Measurements from ENCODE around the gene GMPPA.

Gene GMPPA

DNA sequence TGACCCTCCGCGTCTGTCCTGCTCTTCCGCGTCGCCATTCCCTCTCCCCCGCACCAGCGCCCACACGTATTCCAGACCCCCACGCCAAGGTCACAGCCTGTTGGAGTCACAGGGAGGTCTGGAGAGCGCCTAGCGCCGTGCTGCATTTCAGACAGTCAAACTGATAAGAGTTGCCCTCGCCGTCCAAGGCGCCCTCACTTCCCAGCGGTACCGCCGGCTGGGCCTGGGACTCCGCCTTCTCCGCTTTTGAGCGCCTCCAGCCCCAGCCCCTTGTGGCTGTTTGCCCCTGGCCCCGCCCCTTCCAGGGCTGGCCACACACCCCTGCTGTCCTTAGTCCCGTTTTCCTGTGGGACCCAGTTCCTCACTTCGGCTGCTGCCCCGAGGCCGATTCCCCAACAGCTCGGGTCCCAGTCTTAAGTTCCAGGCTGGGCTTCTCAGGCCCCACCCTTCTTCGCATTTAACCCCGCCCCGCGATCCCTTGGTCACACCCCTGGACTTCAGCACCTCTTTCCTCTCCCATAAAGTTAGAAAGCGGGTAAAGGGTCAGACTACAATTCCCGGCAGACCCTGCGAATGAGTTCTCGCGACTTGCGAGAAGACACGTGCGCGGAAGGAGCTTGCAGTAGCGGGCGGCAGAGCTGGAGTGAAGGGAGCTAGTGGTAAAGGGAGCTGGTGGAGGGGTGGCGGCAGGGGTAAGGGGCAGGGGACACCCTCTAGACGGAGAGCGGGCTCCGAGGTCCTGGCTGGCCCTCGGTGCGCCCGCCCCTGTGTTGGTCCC is at the start of gene GMPPA:
GMPPA (plus strand) TSS at position 612 of the 778 bp plus-strand sequence. CDS start 1,085 bp downstream, outside the sequence.
- DNase-seq (ENCODE audit: low read depth) = peak; percentile 79

DNA sequence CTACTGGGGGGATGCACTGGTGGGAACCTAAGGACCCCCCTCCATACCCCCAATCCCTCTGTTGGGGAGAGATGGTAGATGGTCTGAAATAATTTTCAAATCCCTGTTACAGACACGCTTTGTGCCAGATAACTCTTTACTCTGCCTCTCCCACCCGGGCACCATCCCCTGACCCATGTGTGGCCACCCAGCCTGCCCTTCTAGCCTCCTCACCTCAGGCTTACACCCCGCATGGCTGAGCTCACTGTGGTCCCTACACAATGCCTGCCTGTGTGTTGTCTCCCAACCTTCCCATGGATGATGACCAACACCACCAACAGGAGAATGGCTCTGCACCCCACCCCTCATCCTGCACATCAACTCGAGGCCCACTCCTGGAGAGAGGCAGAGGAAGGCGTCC is 49.1 kb upstream of the GMPPA start:
- DNase-seq (ENCODE audit: low read depth) = no peak

DNA sequence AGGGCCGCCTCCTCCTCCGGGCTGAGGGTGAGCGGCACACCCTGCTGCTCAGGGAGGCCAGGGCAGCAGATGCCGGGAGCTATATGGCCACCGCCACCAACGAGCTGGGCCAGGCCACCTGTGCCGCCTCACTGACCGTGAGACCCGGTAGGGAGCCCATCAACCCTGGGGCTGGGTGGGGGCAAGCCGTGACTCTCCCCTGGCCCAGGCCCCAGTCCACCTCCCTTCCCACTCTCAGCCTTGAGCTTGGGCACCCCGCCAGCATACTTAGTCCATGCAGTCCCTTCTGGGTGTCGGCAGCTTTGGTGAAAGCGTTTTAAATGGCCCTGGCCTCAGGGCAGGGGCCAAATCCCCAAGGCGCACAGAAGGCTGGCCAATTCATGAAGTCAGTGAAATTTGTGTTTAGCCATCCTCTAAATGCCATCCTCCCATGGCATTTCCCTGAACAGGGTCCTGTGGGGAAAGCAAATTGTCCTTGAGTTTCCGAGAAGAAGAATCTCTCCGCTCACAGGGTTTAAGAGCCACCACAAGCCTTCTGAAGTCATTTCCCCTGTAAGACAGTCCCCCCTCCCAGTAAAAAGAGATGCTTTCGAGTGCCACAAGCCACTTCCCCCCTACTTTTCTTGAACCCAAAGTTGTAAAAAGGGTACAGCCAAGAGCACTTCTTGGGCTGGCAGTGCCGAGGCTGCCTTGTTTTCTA is 46.9 kb upstream of the GMPPA start:
- no peak for DNase-seq (ENCODE audit: low read depth)

DNA sequence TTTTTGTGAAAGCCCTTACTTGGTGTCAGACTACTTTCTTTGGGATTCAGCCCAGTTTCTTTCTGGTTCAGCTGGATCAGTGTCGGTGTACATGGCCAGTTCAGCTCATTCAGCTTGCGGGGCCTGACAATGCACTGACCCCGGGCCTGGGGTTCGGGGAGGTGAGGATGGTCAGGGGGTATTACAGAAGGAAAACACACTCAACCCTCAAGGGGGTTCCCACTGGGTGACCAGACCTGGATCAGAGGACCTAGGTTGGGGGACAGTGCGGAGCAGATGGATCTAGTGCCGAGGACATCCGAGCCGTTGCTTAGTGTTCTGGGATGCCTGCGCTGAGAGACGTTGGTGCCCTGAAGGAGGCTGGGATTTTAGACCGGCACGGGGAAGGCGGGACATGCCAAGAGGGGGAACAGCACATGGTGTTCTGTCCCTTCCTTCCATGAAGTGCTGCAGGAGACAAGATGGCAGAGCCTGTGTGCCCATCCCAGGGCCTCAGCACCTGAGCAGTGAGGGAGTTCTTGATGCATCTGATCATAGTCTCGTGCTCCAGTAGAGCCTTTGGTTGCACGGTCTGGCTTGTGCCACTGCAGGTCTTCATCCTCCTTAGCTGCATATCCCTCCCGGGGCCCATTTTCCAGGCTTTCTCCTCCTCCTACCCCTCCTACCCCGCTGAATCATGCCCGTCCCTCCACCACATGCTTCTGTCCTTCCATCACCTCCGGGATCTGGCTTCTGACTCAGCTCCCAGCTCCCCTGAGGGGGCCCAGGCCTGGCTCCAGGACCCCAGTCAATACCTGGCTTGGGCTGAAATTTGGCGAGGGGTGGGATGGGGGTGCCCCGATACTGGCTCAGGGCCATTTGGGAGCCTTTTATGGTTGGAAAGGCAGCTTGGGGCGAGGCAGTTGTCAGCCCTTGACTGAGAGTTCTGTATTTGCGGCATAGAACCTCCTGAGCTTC is 46.1 kb upstream of the GMPPA start:
- no peak for DNase-seq (ENCODE audit: low read depth)

DNA sequence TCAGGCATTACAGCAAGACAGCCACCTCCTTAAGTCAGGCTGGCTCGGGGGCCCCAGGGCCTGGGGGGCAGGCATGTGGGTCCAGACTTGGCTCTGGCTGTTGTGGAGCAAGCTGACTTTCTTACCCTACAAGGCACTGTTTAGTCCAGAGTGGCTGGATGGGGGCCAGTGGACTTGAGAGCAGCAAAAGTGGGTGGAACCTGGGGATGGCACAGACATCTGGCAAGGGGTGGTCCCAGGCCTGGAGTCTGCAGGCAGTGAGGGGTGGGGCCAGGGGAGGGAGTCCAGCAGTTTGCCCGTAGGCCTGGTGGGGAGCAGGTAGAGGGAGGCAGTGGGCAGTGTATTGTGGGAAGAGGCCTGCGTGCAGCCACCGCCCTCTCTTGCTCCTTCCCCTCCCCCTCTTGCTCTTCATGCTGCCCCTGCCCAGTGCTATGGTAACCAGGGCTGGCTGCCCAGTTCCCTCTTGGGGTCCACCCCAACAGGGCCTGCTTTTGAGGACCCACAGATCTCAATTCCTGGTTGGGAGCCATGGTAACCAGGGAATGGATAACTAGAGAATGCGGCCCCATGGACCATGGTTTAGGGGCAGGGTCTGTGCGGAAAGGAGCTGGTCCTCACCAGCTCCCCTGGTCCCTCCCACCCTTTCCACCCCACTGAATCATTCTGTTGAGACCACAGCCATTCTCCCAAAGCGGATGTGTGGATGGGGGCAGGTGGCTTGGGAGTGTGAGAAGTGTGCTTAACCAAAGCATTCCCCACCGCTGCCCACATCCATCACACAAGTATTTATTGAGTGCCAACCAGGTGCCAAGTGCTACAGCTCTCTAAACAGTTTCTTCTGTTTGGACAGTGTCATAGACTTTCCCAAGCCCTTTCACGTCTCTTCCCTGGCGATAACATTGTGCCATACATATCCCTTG is 44.8 kb upstream of the GMPPA start:
- no peak for DNase-seq (ENCODE audit: low read depth)

DNA sequence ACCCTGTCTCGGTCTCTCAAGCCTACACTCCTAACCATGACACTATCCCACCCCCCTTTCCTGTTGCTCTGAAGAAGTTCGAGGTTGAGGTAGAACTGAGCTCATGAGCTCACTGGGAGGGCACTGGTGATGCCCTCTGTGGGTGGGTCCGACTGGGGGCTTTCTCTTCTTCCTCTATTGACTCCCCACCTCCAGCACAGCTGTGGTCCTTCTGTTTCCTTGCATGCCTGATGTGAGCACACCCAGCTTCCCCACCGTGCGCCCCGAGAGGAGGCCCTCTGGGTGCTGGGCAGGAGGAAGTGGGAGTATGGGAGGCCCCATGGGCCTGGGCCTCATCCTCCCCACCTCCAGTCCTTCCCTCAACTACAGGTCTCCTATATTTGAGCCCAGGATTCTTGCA is 43.1 kb upstream of the GMPPA start:
- DNase-seq (ENCODE audit: low read depth) = no peak

DNA sequence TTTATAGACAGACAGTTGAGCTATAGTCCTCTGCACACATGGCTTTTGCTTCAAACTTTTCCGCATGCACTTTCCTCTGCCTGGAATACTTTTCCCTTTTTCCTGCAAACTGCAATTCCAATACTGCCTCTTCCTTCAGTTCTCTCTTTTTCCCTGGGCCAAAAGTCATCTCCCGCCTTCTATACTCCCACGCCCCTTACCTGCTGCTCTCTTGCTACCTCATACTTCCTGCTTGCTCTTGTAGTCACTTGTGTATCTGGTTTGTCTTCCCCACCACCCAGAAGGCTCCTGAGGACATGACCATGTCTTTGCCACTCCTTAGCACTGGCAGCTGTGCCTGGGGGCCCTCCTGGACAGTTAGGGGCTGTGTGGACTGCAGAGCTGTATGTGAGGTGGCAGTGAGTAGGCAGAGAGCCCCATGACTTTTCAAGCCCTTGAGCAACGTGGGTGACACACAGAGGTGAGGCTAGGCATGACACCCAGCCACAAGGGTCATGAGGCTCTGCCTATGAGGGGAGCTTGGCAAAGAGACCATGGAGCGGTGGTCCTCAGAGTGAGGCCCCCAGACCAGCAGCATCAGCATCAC is 40.8 kb upstream of the GMPPA start:
- no peak for DNase-seq (ENCODE audit: low read depth)

DNA sequence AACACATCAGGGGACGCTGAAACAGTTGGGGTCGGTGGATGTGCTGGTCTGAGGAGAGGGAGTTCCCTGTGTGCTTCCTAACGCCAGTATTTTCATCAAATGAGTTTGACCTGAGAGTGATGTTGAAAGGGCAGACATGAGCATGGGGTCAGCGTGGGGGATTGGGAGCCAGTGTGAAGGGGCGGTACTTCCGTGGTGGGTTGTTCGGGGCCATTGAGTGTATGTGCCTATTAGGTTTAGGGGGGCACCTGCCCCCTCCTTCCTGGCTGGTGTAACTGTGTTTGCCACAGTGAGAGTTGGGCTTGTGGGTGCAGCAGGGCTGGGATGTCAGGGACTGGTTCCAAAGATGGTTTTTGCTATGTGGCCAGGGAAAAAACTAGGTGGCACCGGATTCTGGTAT is 39.7 kb upstream of the GMPPA start:
- no peak for DNase-seq (ENCODE audit: low read depth)

DNA sequence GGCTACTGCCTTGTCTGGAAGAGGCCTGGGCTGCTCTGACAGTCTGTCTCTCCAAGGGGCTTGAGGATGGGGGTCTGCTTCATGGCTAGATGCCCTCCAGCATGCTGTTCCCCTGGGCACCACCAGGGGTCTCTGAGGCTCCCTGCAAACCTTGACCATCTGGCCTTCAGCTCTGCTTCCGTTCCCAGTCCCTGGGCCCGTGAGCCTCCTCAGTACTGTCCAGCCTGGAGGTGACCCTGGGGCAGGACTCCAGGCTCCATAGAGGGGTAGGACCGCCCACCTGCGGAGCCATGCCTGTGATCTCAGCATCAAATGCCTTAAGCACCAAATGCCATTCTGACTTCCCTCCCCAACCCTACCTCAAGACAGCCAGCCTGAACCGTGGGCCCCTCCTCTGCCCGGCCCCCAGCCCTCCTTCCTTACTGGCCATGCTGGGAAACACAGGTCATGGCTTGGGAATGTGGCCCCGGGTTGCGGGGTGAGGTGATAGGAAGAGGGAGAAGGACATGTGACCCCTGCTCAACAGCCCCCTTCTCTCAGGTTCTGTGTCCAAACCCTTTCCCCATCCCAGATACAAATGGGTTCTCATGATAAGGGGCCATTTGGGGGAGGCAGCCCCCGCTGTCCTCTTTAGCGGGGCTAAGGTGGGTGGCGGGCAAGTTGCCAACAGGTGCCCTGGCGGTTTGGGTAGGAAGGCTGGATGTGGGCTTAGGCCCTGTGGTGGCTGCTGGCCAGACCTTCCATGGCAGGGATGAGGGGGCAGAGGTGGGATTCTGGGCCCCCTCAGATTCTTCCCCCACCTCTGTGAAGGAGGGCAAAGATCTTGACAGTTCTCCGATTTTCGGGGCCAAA is 39.0 kb upstream of the GMPPA start:
- peak; percentile 23 for DNase-seq (ENCODE audit: low read depth)

DNA sequence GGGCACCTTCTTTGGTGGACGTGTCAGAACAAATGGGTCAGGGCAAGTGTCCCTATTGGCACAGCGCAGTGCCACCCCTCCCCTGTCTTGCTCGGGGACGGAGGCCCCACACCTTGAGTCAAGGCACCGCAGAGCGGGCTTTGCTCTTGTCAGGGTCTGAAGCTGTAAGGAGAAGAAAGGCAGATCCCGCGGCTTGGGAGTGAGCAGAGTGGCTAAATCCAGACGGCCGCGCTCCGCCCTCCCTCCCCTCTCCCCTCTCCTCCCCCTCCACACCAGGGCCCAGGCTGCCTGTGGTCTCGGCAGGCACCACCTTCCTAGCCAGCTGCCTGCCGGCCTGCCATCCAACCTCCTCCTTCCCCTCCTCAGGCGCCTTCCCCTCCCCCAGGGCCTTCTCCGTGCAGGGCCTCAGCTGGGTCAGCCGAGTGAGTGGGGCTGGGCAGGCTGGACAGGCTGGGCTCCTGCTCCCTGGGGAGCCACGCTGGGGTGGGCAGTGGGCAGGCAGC is 38.2 kb upstream of the GMPPA start:
- DNase-seq (ENCODE audit: low read depth) = no peak

DNA sequence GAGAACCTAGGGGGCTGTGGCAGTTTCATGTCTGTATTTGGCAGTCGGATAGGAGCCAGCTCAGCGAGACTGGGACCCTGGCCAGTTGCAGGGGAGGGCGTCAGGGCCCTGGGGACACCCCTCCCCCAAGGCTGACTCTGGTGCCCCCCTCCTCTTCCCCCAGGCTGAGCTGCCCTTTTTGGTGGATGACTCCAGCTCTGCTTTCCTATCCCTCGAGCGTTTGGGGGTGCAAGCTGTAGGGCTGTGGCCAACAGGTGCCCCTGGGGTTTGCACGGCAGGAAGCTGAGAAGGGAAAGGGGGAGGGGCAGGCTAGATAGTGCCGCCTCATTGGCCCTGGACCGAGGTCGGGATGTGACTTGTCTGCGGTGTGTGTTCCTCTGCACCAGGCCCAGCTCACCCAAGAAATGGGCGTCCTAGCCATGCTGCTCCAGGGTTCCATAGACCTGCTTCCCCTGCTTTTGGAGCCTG is 37.6 kb upstream of the GMPPA start:
- no peak for DNase-seq (ENCODE audit: low read depth)

DNA sequence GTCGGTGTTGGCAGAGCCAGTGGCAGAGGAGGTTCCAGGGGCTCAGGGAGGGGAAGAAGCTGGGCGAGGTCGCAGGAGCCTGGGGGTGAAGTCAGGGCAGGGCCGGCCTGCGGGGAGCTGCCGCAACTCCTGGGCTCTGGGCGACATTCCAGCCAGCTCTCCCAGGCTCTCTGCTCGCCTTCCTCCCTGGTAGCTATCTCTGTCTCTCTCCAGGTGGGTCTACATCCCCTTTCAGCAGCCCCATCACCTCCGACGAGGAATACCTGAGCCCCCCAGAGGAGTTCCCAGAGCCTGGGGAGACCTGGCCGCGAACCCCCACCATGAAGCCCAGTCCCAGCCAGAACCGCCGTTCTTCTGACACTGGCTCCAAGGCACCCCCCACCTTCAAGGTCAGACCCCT is 37.0 kb upstream of the GMPPA start:
- no peak for DNase-seq (ENCODE audit: low read depth)

DNA sequence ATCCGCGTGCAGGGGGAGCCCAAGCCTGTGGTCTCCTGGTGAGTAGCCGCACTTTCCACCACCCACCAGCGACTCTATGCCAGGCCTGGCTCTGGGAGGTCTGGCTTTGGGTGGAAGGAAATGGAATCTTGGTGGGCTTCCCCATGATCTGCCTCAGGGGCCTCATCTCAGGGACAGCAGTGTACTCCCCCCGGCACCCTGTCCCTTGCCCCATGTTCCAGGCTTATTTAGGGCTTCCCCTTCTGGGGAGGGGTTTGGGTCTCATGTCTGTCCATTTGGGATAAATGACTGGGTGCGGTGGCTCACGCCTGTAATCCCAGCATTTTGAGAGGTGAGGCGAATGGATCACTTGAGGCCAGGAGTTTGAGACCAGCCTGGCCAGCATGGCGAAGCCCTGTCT is 36.3 kb upstream of the GMPPA start:
- no peak for DNase-seq (ENCODE audit: low read depth)

DNA sequence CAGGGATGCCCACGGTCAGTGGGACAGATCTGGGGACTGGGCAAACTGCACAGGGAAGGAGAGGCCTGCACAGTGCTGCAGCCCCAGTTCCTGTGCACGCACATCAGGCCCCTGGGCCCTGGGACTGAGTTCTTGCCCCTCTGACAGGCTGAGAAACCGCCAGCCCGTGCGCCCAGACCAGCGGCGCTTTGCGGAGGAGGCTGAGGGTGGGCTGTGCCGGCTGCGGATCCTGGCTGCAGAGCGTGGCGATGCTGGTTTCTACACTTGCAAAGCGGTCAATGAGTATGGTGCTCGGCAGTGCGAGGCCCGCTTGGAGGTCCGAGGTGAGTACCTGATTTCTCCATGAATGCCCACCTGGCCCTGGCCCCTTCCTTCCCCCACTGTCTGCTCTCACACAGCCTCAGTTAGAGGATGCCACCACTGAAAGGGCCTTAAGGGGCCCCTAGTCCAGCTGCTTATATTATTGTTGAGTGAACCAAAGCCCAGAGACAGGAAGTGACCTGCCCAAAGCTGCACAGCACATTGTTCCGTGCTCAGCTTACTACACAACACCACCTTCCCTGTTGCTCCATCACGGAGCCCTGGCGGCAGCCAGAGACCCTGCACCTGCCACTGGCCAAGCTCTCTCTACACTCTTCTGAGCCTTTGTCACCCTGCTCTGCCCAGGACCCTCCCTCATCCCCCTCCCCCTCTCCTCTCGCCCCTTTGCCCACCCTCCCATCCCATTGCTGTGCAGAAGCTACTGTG is 34.2 kb upstream of the GMPPA start:
- DNase-seq (ENCODE audit: low read depth) = no peak

DNA sequence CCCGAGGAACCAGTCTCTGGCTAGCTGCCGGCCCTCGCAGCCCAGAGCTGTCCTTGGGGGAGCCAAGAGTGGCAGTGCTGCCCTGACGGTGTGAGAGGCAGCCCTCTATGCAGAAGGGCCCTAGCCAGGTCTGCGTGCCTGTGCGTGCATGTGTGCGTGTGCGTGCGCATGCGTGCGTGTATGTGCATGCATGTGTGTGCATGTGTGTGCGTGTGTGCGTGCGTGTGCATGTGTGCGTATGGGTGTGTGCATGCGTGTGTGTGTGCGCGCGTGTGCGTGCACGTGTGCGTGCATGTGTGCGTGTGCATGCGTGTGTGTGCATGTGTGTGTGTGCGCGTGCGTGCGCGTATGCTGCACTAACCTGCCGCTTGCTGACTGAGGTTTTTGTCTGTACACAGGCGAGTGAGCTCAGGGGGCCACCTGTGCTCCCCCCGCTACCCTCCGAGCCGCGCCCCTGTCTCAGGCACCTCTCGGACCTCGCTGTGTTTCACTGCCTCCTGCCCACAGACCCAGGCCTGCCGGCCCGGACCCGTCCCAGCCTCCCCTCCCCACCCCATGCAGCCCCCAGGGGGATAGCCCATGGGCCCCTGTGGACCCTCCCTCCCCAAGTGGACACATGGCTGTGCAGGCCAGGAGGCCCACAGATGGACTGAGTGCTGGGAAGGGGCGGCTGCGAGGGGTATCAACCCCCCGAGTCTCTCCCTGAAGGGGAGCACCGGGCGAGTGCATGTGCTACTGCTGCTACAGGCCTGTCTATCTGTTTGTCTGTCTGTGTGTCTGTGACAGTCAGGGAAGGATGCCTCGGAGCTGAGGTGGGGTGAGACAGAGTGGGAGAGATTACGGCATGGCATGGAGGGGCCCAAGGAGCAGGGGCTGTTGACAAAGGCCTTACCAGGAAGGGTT is 32.8 kb upstream of the GMPPA start:
- no peak for DNase-seq (ENCODE audit: low read depth)

DNA sequence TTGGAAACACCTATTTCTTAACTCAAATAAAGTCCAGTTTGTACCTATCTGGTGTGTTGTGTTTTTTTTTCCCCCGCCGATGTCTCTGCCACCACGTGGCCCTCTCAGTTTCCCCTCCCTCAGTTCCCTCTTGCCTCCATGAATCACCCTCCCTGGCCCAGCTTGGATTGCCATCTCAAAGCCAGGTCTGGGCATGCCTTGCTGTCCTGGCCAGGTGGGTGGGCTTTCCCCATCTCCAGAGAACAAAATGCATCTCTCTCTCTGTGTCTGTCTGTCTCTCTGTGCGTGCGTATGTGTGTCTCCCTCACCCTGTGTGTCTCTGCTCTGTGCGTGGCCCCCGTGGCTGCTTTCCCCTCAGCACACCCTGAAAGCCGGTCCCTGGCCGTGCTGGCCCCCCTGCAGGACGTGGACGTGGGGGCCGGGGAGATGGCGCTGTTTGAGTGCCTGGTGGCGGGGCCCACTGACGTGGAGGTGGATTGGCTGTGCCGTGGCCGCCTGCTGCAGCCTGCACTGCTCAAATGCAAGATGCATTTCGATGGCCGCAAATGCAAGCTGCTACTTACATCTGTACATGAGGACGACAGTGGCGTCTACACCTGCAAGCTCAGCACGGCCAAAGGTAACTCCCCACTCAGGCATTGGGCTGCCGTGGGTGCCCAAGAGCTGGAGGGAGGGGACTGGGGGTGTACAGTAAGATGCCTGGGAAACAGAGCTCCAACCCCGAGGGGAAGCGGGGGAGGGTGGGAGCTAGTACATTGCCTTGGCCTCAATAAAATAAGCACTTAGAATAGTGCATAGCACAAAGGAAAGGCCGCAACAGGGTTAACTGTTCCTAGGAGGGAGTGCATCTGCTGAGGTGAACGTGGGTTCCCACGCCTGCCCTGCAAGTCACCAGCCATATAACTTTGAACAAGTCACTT is 31.6 kb upstream of the GMPPA start:
- no peak for DNase-seq (ENCODE audit: low read depth)

DNA sequence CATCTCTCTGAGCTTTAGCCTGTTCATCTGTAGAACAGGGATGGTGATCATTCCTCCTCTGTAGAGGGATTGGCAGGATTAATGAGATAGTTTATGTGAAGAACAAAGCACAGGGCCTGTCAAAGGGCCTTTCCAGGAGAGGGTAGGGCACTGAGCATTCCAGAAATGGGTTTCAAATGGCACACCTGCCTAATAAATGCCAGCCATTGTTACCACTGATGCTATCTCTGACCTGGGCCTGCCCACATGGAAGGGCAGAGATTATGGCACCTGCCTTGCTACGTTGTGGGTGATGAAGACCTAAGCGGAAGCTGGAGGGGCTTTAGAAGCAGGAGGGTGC is 31.0 kb upstream of the GMPPA start:
- no peak for DNase-seq (ENCODE audit: low read depth)
